Neural crest cell (in vitro differentiated cells): ENCODE results near the gene TNFAIP2. TPM values are rescaled to one million over a fixed set of nuclear protein-coding genes. Genes with fewer than 3 reads are reported as not detected.

ENCODE experiments used
- DNase-seq: peaks from one replicate; pipeline ENCODE4 v3.0.0; 2021; ENCODE audit warnings: low read depth, mixed read lengths, low spot score
- H3K27ac Mint-ChIP-seq: one replicate; pipeline ENCODE4 v1.8.0; 2021; ENCODE audit warnings: mild to moderate bottlenecking, mixed read lengths; ENCODE audit not compliant: unreplicated experiment
- H3K27me3 Mint-ChIP-seq: 2 replicates; pipeline ENCODE4 v1.8.0; 2021; ENCODE audit warnings: low read depth, mild to moderate bottlenecking, mixed read lengths
- H3K36me3 Mint-ChIP-seq: 2 replicates; pipeline ENCODE4 v1.8.0; 2021; ENCODE audit warnings: low read depth, mild to moderate bottlenecking, mixed read lengths
- H3K4me1 Mint-ChIP-seq: 2 replicates; pipeline ENCODE4 v1.8.0; 2021; ENCODE audit warnings: mixed read lengths
- H3K4me3 Mint-ChIP-seq: one replicate; pipeline ENCODE4 v1.8.0; 2021; ENCODE audit warnings: mild to moderate bottlenecking, mixed read lengths
- H3K9me3 Mint-ChIP-seq: 2 replicates; pipeline ENCODE4 v1.8.0; 2021; ENCODE audit warnings: mixed read lengths
- CTCF ChIP-seq: fragments of 200-600 bp; sonication (generic); conservative IDR thresholded peaks from 2 replicates; pipeline ENCODE4 v1.5.0; 2021; ENCODE audit warnings: antibody characterized with exemption, mild to moderate bottlenecking
- total RNA-seq: library from RNA; stranded (reverse); gene quantifications from 2 replicates; pipeline ENCODE4 v1.2.1, GENCODE V29; 2021

The TNFAIP2 gene
- total RNA-seq, 1 donor from 2014 or later, result 11.6 TPM

GRCh38 chr14:103130017-103130764, 6.9 kb downstream of the TNFAIP2 start:
- Mint-ChIP-seq H3K4me3 (no peak overlapping the region), H3K36me3 (no peaks in the 10 kb centered on the region), H3K4me1 (peaks cover 4% of the 10 kb centered on the region), H3K9me3 (no peaks in the 10 kb centered on the region), H3K27me3 (peaks cover 29% of the 10 kb centered on the region), H3K27ac (no peak overlapping the region)
- DNase-seq, result no peak
- no peak for TF ChIP-seq CTCF

- no peak for DNase-seq
- H3K9me3 Mint-ChIP-seq, result no peaks in the 10 kb centered on the region
- no peak for TF ChIP-seq CTCF
- H3K4me1 Mint-ChIP-seq, result peaks cover 4% of the 10 kb centered on the region
- H3K4me3 Mint-ChIP-seq, result no peak overlapping the region
- H3K27ac Mint-ChIP-seq, result no peak overlapping the region
- H3K36me3 Mint-ChIP-seq, result no peaks in the 10 kb centered on the region
- H3K27me3 Mint-ChIP-seq, result peaks cover 22% of the 10 kb centered on the region
Observed at GRCh38 chr14:103130965-103131364, 7.7 kb downstream of the TNFAIP2 start.

GRCh38 chr14:103131580-103131979, 8.3 kb downstream of the TNFAIP2 start:
- Mint-ChIP-seq H3K36me3 (no peaks in the 10 kb centered on the region), H3K4me1 (no peaks in the 10 kb centered on the region), H3K27me3 (peaks cover 16% of the 10 kb centered on the region), H3K27ac (no peak overlapping the region), H3K9me3 (no peaks in the 10 kb centered on the region), H3K4me3 (no peak overlapping the region)
- no peak for DNase-seq
- TF ChIP-seq CTCF, result no peak

GRCh38 chr14:103132381-103133209, 9.3 kb downstream of the TNFAIP2 start:
- Mint-ChIP-seq H3K36me3 (no peaks in the 10 kb centered on the region), H3K4me1 (peaks cover 6% of the 10 kb centered on the region), H3K4me3 (no peak overlapping the region), H3K27ac (no peak overlapping the region), H3K9me3 (no peaks in the 10 kb centered on the region), H3K27me3 (peaks cover 16% of the 10 kb centered on the region)
- no peak for DNase-seq
- TF ChIP-seq CTCF, result no peak

GRCh38 chr14:103133210-103134140, 10.2 kb downstream of the TNFAIP2 start:
- H3K4me1 Mint-ChIP-seq, result peaks cover 6% of the 10 kb centered on the region
- no peaks in the 10 kb centered on the region for H3K9me3 Mint-ChIP-seq
- H3K36me3 Mint-ChIP-seq, result no peaks in the 10 kb centered on the region
- H3K27ac Mint-ChIP-seq, result no peak overlapping the region
- DNase-seq, result no peak
- TF ChIP-seq CTCF, result no peak
- peaks cover 7% of the 10 kb centered on the region for H3K27me3 Mint-ChIP-seq
- H3K4me3 Mint-ChIP-seq, result no peak overlapping the region
